GM19025 (cell line): ENCODE results near the gene RNF144B.
"Not testable (repeated sequence)": the region's sequence is repeated elsewhere in the genome, so short reads cannot be mapped to it uniquely, and the experiment has no call there.

Experiments
- ATAC-seq: cut with Tn5 transposase; IDR thresholded peaks from one replicate; pipeline ENCODE4 v1.9.1; 2021; ENCODE audit warnings: mild to moderate bottlenecking, low read depth, moderate library complexity; ENCODE audit not compliant: unreplicated experiment

The RNF144B gene

GRCh38 chr6:18387061-18387721 lies at the start of gene RNF144B:
TSS of gene RNF144B (plus strand) at chr6:18387350. CDS start at chr6:18399535, 12,185 bp downstream.
- ATAC-seq: peak; percentile 83

GRCh38 chr6:18339599-18339998 lies 47.6 kb upstream of the RNF144B start:
- no peak for ATAC-seq

DNA sequence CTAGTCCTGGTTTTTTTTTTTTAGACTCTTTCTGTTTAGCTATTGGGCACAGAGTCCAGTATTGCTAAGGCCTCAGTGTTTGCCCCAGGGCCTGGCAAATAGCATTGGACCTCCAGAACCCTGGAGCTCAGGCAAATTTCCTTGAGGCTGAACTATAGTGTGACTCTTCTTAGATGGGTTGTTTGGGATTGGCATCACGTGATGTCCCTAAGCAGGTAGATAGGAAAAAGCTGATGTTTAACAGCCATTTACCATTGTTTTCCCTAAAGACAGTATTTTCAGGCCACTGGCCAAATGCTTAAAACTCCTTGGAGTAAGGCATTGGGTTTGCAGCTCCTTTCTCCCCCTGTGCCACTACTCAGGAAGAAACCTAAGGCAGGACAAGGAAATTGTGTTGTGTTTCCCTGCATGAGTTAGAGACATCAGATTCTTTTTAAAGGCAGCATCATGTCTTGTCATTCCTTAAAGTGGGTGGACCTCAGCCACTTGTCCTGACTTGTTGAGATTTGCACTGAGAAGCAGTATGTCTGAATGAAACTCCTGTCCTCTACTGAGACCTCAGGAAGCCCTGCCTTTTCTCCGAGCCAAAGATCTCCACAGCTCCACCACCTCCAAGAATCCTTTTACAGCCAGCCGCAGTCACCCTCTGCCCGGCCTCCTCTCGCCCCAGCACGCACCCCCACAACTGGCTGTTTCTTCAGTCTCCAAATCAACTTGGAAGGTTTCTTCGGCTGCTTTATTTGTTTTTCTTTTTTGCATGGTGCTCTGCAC lies 46.2 kb upstream of the RNF144B start:
- ATAC-seq: no peak

- no peak for ATAC-seq
Measured at GRCh38 chr6:18342223-18342622, 44.9 kb upstream of the RNF144B start.

- no peak for ATAC-seq
Measured at GRCh38 chr6:18343741-18344140, 43.4 kb upstream of the RNF144B start.

DNA sequence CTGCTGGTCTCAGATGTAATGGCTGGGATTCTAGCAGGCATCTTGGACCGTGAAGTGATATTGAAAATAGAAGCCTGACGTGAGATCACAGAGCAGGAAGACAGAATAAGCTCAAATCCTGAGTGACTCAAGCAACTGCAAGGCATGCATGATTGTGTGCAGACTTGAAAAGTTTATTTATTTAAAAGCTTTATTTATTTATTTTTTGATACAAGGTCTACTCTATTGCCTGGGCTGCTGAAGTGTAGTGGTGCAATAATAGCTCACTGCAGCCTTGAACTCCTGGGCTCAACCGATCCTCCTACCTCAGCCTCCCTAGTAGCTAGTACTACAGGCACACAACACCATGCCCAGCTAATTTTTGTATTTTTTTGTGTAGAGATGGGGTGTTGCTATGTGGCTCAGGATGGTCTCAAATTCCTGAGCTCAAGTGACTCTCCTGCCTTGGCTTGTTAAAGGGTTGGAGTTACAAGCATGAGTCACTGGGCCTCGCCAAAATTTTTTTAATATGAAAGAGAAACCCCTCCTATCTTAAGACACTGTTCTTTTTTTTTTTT lies 40.1 kb upstream of the RNF144B start:
- no peak for ATAC-seq

GRCh38 chr6:18347866-18348265 lies 39.3 kb upstream of the RNF144B start:
- no peak for ATAC-seq

DNA sequence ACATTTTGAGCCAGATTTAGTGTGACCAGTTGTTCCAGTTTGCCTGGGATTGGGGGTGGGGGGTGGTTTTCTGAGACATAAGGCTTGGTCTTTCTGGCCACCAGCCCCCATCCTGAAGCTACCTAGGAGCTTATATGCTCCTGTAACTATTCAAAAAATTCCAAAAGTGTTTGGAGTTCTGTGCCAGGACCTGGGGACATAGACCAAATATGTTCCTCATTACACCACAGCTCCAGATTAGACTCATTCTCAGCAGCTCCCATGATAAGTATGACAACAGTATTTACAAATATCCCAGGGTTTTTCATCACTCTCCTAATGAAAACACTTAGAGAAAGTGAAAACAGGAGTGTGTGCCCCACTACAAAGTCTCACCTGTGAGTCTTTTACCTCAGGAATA lies 37.8 kb upstream of the RNF144B start:
- no peak for ATAC-seq

- ATAC-seq: no peak
Measured at GRCh38 chr6:18350271-18350670, 36.9 kb upstream of the RNF144B start.

DNA sequence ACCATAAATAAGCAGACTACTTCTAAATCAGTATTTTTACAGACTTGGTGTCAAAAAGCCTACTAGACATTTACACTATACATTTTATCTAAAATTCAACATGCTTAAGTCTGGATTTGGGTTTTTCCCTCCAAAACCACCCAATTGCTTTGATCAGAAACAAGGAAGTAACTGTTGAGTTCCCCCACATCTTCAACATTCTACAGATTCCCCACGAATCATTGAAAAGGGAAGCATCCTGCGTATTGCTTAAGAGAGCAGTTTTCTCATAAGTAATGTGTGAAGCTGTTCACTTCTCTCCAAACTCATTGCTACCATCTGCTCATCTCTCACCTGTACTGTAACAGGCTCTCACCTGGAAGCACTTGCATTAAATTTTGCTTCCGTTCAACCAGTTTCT lies 36.4 kb upstream of the RNF144B start:
- no peak for ATAC-seq

GRCh38 chr6:18352001-18352400 lies 35.1 kb upstream of the RNF144B start:
- no peak for ATAC-seq

GRCh38 chr6:18352842-18353241 lies 34.3 kb upstream of the RNF144B start:
- ATAC-seq: no peak

DNA sequence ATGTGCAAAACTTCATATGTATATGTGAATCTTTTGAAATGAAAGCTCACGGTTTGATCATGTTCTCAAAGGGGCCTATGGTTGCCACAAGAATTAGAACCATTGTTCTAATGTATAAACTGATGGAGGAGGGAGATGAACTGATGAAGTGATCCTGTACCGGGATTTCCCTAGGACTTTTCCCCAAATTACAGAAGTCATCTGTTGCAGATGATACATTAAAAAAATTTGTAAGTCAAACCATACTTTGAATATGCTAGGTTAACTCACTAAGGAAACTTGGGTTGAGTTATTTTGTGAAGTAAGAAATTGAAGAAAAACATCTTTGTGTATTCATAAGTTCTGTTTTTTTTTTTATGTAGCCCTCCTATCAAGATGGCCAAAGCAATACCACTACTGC lies 33.9 kb upstream of the RNF144B start:
- ATAC-seq: no peak

DNA sequence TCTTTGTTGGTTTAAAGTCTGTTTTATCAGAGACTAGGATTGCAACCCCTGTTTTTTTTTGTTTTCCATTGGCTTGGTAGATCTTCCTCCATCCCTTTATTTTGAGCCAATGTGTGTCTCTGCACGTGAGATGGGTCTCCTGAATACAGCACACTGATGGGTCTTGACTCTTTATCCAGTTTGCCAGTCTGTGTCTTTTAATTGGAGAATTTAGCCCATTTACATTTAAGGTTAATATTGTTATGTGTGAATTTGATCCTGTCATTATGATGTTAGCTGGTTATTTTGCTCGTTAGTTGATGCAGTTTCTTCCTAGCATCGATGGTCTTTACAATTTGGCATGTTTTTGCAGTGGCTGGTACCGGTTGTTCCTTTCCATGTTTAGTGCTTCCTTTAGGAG lies 29.6 kb upstream of the RNF144B start:
- not testable (repeated sequence) for ATAC-seq

DNA sequence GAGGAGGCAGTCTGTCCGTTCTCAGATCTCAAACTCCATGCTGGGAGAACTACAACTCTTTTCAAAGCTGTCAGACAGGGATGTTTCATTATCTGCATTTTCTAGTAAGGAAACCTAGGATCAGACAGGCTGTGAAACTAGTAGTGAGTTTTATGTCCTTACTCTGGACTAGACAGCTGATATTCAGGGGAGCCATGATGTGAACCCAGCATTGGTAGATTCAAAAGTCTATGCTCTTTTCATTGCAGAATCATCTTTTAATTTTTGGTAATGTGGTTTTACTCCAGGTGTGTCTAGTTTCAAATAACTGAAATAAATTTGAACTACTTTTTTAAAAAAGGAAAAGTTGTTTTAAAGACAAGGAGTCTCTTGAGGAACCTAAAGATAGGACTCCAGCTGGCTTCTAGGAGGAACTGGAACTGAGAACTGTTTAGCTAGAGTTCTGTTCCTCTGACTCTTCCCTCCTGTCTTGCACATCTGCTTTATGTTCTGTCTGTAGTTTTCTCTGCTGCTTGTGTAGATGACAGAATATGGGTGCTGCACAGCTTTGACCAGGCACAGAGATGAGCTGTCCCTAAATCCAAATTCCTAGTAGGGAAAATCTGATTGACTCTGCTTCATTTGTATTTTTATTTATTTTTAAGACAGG lies 27.8 kb upstream of the RNF144B start:
- no peak for ATAC-seq

DNA sequence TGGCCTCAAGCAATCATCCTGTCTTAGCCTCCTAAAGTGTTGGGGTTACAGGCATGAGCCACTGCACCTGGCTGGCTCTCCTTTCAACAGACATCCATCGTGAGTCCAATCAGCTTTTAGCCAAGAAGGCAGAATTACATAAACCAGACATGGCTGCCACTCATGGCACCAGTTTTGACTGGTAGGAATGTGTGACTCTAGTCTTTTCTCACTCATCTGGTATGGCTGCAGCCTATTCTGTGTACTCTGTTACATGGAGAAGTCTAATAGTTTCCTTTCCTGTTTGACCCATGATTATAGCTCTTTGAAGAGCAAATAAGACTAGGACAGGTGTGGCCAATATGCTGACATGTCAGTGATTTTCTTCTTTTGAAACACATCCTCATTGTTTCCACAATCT lies 27.0 kb upstream of the RNF144B start:
- no peak for ATAC-seq

DNA sequence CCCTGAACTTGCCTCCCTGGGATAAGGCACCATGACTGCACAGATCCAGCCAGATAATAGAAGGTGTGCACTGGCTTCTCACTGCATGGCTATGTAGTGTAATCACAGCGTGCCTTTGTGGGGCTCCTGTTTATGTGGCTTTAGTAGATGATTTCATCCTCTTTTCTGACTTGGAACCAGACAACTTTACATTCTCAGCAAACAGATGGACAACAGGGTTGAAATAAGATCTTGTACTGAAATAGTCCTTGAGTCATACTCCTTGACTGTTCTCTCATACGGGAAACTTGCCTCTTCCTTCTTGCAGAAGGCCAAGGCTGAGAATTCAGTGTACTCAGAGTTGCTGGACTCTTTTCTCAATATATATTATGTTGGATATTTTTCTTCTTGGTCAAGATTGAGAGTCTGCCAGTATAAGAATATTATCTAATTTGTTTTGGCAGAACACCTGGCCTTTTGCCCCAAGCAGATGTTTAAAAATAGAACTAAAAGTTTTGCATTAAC lies 25.0 kb upstream of the RNF144B start:
- ATAC-seq: no peak

DNA sequence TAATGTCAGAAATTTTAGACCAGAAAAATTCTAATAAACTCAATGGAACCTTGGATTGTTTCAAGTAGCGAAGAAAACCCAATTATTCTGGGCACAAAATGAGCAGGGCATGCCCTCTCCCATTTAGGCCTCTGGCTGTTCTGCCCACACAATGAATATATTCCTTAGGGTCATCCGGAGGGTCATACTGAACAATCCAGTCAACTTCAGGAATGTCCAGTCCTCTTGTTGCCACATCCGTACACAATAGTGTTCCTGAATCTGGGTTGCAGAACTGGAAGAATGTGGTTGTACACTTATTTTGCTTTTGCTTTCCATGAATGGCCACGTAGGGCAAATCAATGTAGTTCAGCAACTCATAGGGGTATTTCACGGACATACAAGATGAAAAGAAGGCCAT lies 23.4 kb upstream of the RNF144B start:
- ATAC-seq: no peak

GRCh38 chr6:18364561-18364960 lies 22.6 kb upstream of the RNF144B start:
- ATAC-seq: not testable (repeated sequence)

DNA sequence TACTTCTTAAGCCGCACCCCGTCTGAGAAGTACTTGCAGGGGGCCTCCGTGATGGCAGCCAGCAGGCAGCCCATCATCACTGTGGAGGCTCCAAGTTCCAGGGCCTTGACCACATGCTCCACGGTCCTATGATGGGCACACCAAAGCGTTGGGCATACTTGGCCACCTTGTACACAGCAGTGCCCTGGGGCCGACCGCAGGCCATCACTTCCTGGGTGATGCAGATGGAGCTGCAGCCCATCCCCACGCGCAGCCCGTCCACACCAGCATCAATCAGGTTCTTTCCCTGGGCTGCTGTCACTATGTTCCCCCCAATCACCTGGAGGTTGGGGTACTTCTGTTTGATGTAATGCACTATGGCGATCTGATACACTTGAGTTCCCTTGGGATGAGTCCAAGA lies 19.8 kb upstream of the RNF144B start:
- ATAC-seq: no peak
